ENCODE results near the gene TSHZ2.

The TSHZ2 gene

GRCh38 chr20:53226826-53227225 lies 254.7 kb downstream of the TSHZ2 start:
- TF ChIP-seq GATA2 (IDR thresholded peaks at IDR 0.05; ENCODE audit: low read depth, low read length) (no peak), GATA3 (IDR thresholded peaks at IDR 0.05; ENCODE audit: low read depth, low read length) (no peak)

DNA sequence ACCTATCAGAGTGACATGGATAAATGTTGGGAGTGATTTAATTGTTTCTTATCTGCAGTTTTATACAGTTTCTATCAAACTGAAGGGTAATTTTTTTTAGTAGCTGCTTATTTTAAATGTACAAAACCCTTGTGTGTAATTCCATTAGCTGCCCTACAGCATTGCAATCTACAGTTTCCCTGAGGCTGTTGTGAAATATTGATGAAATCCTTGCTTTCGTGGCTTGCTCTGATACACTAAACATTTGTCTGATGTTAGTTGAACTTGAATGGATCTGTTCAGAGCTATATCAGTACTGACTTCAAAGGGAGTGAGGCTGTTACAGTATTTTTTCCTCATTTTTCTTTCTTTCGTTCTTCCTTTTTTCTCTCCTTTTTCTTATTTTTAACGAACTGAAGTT lies 255.4 kb downstream of the TSHZ2 start:
- TF ChIP-seq GATA3 (IDR thresholded peaks at IDR 0.05; ENCODE audit: low read depth, low read length) (no peak), GATA2 (IDR thresholded peaks at IDR 0.05; ENCODE audit: low read depth, low read length) (no peak)

GRCh38 chr20:53231061-53231460 lies 258.9 kb downstream of the TSHZ2 start:
- TF ChIP-seq GATA3 (IDR thresholded peaks at IDR 0.05; ENCODE audit: low read depth, low read length) = no peak
- no peak for TF ChIP-seq GATA2 (IDR thresholded peaks at IDR 0.05; ENCODE audit: low read depth, low read length)

DNA sequence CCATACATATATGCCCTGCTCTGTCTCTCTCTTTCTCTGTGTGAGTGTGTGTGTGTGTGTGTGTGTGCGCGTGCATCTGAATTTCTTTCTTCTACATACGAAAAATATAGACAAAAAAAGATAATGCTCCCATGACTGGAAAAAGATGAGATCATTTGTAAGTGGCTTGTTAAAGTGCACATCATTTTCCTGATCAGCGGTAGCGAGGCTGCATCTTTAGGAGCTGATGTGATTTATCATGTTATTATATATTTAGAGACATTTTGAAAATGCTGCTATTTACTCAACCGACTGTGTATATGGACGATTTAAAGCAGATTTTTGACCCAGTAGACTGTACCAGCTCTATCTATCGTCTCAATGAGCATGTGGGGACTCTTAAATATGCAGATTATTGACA lies 265.3 kb downstream of the TSHZ2 start:
- TF ChIP-seq GATA3 (IDR thresholded peaks at IDR 0.05; ENCODE audit: low read depth, low read length) (no peak), GATA2 (IDR thresholded peaks at IDR 0.05; ENCODE audit: low read depth, low read length) (no peak)

DNA sequence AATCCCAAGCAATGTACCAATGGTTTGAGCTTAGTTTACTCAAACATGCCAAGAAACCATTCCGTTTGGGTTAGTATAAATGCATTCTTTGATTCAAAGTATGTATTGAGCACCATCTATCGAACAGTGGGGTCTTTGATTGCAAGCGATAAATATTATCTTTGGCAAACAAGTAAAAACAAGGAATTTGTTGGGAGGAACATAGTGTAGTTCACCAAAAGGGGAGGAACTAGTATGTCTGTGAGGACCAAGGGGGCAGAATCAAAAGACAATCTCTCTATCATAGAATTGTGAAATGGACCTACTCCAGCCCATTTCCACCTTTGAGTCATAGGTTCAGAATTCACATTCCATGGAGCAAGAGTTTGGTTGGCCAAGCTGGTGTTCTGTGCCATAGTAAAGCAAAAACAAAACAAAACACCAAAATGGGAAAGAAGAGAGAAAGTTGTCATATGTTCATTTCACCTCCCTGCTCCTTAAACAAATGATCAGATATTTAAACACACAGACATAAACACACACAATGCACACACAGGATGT lies 266.0 kb downstream of the TSHZ2 start:
- TF ChIP-seq GATA2 (IDR thresholded peaks at IDR 0.05; ENCODE audit: low read depth, low read length) = no peak
- TF ChIP-seq GATA3 (IDR thresholded peaks at IDR 0.05; ENCODE audit: low read depth, low read length) = no peak

GRCh38 chr20:53243152-53243551 lies 271.0 kb downstream of the TSHZ2 start:
- TF ChIP-seq GATA2 (IDR thresholded peaks at IDR 0.05; ENCODE audit: low read depth, low read length) = no peak
- no peak for TF ChIP-seq GATA3 (IDR thresholded peaks at IDR 0.05; ENCODE audit: low read depth, low read length)

GRCh38 chr20:53244711-53245110 lies 272.6 kb downstream of the TSHZ2 start:
- no peak for TF ChIP-seq GATA3 (IDR thresholded peaks at IDR 0.05; ENCODE audit: low read depth, low read length)
- no peak for TF ChIP-seq GATA2 (IDR thresholded peaks at IDR 0.05; ENCODE audit: low read depth, low read length)

DNA sequence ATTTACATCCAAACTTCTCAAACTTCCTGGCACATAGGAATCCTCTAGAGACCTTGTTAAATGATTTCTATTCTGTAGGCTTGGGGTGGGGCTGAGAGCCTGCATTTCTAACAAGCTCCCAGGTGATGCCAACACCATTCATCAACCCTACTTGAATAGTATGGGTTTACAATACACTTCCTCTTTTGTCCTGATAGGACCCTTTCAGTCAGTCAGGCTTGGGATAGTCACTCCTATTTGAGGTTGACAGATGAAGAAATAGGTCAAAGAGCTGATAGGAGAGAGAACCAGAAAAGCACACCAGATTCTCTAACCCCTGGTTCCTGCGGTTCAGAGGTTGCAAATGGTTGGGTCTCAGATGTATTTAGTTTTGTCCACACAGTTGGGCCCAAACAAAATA lies 273.4 kb downstream of the TSHZ2 start:
- TF ChIP-seq GATA2 (IDR thresholded peaks at IDR 0.05; ENCODE audit: low read depth, low read length) = no peak
- TF ChIP-seq GATA3 (IDR thresholded peaks at IDR 0.05; ENCODE audit: low read depth, low read length) = no peak

GRCh38 chr20:53247468-53248103 lies 275.4 kb downstream of the TSHZ2 start:
- TF ChIP-seq GATA2 (IDR thresholded peaks at IDR 0.05; ENCODE audit: low read depth, low read length) (no peak), GATA3 (IDR thresholded peaks at IDR 0.05; ENCODE audit: low read depth, low read length) (no peak)

DNA sequence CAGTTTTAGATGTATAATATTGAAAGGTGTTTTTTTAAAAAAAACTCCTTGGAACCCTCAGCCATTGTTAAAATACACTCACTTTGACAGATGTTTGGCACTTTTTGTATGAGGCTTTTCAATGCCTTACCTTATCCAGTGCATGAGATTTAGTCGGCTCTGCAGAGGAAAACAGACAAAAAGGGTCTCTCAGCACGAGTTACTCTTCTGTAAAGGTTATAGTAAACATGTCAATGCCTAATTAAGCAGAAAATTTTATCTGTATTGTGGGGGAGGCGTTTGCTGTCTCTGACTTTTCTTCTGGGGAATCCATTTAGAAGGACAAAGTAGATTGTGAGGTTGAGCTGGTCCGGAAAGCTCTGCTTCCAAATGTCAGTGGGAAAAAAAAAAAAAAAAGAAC lies 278.3 kb downstream of the TSHZ2 start:
- TF ChIP-seq GATA3 (IDR thresholded peaks at IDR 0.05; ENCODE audit: low read depth, low read length) = no peak
- TF ChIP-seq GATA2 (IDR thresholded peaks at IDR 0.05; ENCODE audit: low read depth, low read length) = no peak

DNA sequence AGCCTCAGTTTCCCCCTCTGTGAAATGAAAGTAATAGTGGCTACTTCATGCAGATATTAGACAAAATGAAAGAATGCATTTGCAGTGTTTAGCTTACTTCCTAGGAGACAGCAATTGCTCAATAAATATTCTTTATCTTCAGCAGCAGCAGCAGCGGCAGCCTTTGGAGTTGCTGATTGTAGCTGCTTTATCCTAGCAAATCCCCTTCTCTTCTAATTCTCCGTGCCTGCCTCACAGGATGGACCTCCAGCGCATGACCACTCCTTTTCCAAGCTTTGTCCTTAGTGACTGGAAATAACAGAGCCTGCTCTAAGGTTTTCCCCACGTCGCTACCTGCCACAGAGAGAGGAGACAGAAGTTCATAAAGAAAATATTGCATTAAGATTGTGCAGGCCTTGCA lies 279.8 kb downstream of the TSHZ2 start:
- TF ChIP-seq GATA3 (IDR thresholded peaks at IDR 0.05; ENCODE audit: low read depth, low read length) (no peak), GATA2 (IDR thresholded peaks at IDR 0.05; ENCODE audit: low read depth, low read length) (no peak)

DNA sequence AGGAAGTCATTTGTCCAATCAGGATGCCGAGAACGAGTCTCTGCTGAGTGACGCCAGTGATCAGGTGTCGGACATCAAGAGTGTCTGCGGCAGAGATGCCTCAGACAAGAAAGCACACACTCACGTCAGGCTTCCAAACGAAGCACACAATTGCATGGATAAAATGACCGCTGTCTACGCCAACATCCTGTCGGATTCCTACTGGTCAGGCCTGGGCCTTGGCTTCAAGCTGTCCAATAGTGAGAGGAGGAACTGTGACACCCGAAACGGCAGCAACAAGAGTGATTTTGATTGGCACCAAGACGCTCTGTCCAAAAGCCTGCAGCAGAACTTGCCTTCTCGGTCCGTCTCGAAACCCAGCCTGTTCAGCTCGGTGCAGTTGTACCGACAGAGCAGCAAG lies 281.5 kb downstream of the TSHZ2 start:
- no peak for TF ChIP-seq GATA2 (IDR thresholded peaks at IDR 0.05; ENCODE audit: low read depth, low read length)
- TF ChIP-seq GATA3 (IDR thresholded peaks at IDR 0.05; ENCODE audit: low read depth, low read length) = no peak

- TF ChIP-seq GATA2 (IDR thresholded peaks at IDR 0.05; ENCODE audit: low read depth, low read length) (no peak), GATA3 (IDR thresholded peaks at IDR 0.05; ENCODE audit: low read depth, low read length) (no peak)
Measured at GRCh38 chr20:53255102-53255710, 283.0 kb downstream of the TSHZ2 start.

DNA sequence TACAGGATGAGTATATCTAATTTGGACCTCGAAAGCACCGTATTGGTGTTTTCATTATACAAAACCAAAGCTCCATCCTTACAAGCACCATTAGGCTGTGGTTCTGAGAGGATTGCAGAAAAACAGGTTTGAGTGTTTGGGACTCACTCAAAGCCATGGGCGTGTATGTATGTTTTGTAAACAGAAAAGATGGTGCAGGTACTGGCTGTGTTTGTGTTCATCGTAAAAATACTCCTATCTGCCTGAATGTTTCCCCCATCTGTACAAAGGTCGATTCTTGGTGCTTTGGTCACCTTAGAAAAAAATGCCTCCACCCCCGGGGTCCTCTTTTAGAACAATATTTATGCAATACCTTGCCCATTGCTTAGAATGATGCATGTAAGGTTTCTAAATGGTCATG lies 286.6 kb downstream of the TSHZ2 start:
- TF ChIP-seq GATA2 (IDR thresholded peaks at IDR 0.05; ENCODE audit: low read depth, low read length) (no peak), GATA3 (IDR thresholded peaks at IDR 0.05; ENCODE audit: low read depth, low read length) (no peak)

- TF ChIP-seq GATA2 (IDR thresholded peaks at IDR 0.05; ENCODE audit: low read depth, low read length) (no peak), GATA3 (IDR thresholded peaks at IDR 0.05; ENCODE audit: low read depth, low read length) (no peak)
Measured at GRCh38 chr20:53260168-53260567, 288.0 kb downstream of the TSHZ2 start.
